ENCODE results near the gene FTO. TPM values are rescaled to one million over a fixed set of nuclear protein-coding genes. Genes with fewer than 3 reads are reported as not detected.

FTO gene
- polyA plus RNA-seq, 1 experiment: 135 TPM

- no peaks in the 10 kb centered on the region for H3K9me3 ChIP-seq (ENCODE audit: control insufficient read depth, insufficient read depth, low read length)
- TF ChIP-seq, protein P1, sequence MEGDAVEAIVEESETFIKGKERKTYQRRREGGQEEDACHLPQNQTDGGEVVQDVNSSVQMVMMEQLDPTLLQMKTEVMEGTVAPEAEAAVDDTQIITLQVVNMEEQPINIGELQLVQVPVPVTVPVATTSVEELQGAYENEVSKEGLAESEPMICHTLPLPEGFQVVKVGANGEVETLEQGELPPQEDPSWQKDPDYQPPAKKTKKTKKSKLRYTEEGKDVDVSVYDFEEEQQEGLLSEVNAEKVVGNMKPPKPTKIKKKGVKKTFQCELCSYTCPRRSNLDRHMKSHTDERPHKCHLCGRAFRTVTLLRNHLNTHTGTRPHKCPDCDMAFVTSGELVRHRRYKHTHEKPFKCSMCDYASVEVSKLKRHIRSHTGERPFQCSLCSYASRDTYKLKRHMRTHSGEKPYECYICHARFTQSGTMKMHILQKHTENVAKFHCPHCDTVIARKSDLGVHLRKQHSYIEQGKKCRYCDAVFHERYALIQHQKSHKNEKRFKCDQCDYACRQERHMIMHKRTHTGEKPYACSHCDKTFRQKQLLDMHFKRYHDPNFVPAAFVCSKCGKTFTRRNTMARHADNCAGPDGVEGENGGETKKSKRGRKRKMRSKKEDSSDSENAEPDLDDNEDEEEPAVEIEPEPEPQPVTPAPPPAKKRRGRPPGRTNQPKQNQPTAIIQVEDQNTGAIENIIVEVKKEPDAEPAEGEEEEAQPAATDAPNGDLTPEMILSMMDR (IDR thresholded peaks at IDR 0.05; ENCODE audit: low read depth, low read length): no peak
- H3K27me3 ChIP-seq (ENCODE audit: control insufficient read depth, insufficient read depth, low read length): no peaks in the 10 kb centered on the region
- ChIA-PET POLR2A (interaction anchor here (1.0 to 1.2 kb wide), 2 partner anchors 9 to 14 kb away, joined by 3 to 4 read pairs; no protein-coding TSS in a partner anchor), CTCF (interaction anchor here (0.9 to 2.6 kb wide), 7 partner anchors 9 to 1690 kb away, joined by 3 to 9 read pairs (median 4); no protein-coding TSS in a partner anchor)
- H3K4me3 ChIP-seq (ENCODE audit: low read depth, low read length): no peak overlapping the region
- DNase-seq (ENCODE audit: low read depth, low spot score): no peak
- no peak overlapping the region for H3K27ac ChIP-seq (ENCODE audit: low read depth, low read length)
Observed at GRCh38 chr16:53775106-53775820, 71.3 kb downstream of the FTO start.

- POLR2A ChIA-PET: interaction anchor here (0.7 to 1.2 kb wide), 3 partner anchors 9 to 634 kb away, joined by 3 to 4 read pairs (median 3); no protein-coding TSS in a partner anchor
- Histone ChIP-seq H3K27ac (ENCODE audit: low read depth, low read length) (peak overlapping the region; percentile 32), H3K27me3 (ENCODE audit: control insufficient read depth, insufficient read depth, low read length) (no peaks in the 10 kb centered on the region), H3K9me3 (ENCODE audit: control insufficient read depth, insufficient read depth, low read length) (no peaks in the 10 kb centered on the region), H3K4me3 (ENCODE audit: low read depth, low read length) (no peak overlapping the region)
- DNase-seq (ENCODE audit: low read depth, low spot score): peak; percentile 81
- CTCF ChIA-PET: interaction anchor here (0.9 to 2.6 kb wide), 7 partner anchors 9 to 226 kb away, joined by 3 to 7 read pairs (median 4); no protein-coding TSS in a partner anchor
- TF ChIP-seq, protein P1 (IDR thresholded peaks at IDR 0.05; ENCODE audit: low read depth, low read length): no peak
Observed at GRCh38 chr16:53775821-53776431, 72.0 kb downstream of the FTO start.

- Histone ChIP-seq H3K4me3 (ENCODE audit: low read depth, low read length) (no peak overlapping the region), H3K27ac (ENCODE audit: low read depth, low read length) (no peak overlapping the region), H3K27me3 (ENCODE audit: control insufficient read depth, insufficient read depth, low read length) (no peaks in the 10 kb centered on the region), H3K9me3 (ENCODE audit: control insufficient read depth, insufficient read depth, low read length) (no peaks in the 10 kb centered on the region)
- TF ChIP-seq, protein P1 (IDR thresholded peaks at IDR 0.05; ENCODE audit: low read depth, low read length): no peak
- ChIA-PET POLR2A (no interaction called here), CTCF (interaction anchor here (1.0 kb wide), 1 partner anchor 111 kb away, joined by 5 read pairs; no protein-coding TSS in a partner anchor)
- DNase-seq (ENCODE audit: low read depth, low spot score): no peak
Observed at GRCh38 chr16:53779186-53779585, 75.2 kb downstream of the FTO start.

DNA sequence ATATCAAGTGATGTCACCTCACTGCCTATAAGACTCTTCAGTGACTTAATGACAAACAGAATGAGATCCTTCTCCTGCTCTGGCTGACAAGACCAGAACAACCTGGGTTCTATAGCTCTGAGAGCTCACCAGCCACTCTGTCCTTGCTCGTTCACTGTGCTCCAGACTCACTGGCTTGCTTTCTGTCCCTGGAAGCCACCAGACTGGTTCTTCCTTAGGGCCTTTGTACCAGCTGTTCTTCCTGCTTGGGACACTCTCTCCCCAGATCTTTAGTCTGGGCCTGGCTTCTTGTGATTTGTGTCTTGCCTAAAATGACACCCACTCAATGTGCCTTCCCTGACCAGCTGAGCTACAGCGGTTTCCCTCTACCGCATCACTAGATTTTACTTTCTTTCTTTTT lies 76.1 kb downstream of the FTO start:
- TF ChIP-seq, protein P1 (IDR thresholded peaks at IDR 0.05; ENCODE audit: low read depth, low read length): no peak
- ChIA-PET CTCF (no interaction called here), POLR2A (no interaction called here)

More for the DNA sequence above, 76.1 kb downstream of the FTO start:
- H3K4me3 ChIP-seq (ENCODE audit: low read depth, low read length): no peak overlapping the region
- no peak overlapping the region for H3K27ac ChIP-seq (ENCODE audit: low read depth, low read length)
- DNase-seq (ENCODE audit: low read depth, low spot score): no peak
- H3K9me3 ChIP-seq (ENCODE audit: control insufficient read depth, insufficient read depth, low read length): no peaks in the 10 kb centered on the region
- H3K27me3 ChIP-seq (ENCODE audit: control insufficient read depth, insufficient read depth, low read length): no peaks in the 10 kb centered on the region

Measured in AG04450 (cell line).